HFF-Myc (cell line): ENCODE data around the gene EXOC3L4.

Source experiments
- DNase-seq: peaks from one replicate; pipeline ENCODE4 v3.0.0-alpha.2; 2011; ENCODE audit warnings: low read depth; ENCODE audit errors: extremely low read depth
- H3K4me3 ChIP-seq: replicated peaks from 2 replicates; pipeline ENCODE4 v1.5.1; 2011; ENCODE audit warnings: low read depth, mild to moderate bottlenecking, control low read depth, low read length
- TF ChIP-seq, protein P1 (sequence below): IDR thresholded peaks from 2 replicates; pipeline ENCODE4 v1.5.1; 2012; ENCODE audit warnings: mild to moderate bottlenecking, low read depth, low read length, control low read depth; ENCODE audit errors: missing control alignments

The EXOC3L4 gene

GRCh38 chr14:103134405-103134804 lies 39.9 kb downstream of the EXOC3L4 start:
- TF ChIP-seq, protein P1, sequence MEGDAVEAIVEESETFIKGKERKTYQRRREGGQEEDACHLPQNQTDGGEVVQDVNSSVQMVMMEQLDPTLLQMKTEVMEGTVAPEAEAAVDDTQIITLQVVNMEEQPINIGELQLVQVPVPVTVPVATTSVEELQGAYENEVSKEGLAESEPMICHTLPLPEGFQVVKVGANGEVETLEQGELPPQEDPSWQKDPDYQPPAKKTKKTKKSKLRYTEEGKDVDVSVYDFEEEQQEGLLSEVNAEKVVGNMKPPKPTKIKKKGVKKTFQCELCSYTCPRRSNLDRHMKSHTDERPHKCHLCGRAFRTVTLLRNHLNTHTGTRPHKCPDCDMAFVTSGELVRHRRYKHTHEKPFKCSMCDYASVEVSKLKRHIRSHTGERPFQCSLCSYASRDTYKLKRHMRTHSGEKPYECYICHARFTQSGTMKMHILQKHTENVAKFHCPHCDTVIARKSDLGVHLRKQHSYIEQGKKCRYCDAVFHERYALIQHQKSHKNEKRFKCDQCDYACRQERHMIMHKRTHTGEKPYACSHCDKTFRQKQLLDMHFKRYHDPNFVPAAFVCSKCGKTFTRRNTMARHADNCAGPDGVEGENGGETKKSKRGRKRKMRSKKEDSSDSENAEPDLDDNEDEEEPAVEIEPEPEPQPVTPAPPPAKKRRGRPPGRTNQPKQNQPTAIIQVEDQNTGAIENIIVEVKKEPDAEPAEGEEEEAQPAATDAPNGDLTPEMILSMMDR = no peak
- DNase-seq = no peak
- H3K4me3 ChIP-seq = no peak overlapping the region

- no peak for DNase-seq
- H3K4me3 ChIP-seq = no peak overlapping the region
- TF ChIP-seq, protein P1 = no peak
These were observed 40.4 kb downstream of the EXOC3L4 start for GRCh38 chr14:103134919-103135318.

- DNase-seq = no peak
- H3K4me3 ChIP-seq = no peak overlapping the region
- TF ChIP-seq, protein P1 = no peak
These were observed 41.1 kb downstream of the EXOC3L4 start for GRCh38 chr14:103135333-103136260.

- TF ChIP-seq, protein P1 = no peak
- H3K4me3 ChIP-seq = no peak overlapping the region
- no peak for DNase-seq
These were observed 42.1 kb downstream of the EXOC3L4 start for GRCh38 chr14:103136388-103137271.

DNA sequence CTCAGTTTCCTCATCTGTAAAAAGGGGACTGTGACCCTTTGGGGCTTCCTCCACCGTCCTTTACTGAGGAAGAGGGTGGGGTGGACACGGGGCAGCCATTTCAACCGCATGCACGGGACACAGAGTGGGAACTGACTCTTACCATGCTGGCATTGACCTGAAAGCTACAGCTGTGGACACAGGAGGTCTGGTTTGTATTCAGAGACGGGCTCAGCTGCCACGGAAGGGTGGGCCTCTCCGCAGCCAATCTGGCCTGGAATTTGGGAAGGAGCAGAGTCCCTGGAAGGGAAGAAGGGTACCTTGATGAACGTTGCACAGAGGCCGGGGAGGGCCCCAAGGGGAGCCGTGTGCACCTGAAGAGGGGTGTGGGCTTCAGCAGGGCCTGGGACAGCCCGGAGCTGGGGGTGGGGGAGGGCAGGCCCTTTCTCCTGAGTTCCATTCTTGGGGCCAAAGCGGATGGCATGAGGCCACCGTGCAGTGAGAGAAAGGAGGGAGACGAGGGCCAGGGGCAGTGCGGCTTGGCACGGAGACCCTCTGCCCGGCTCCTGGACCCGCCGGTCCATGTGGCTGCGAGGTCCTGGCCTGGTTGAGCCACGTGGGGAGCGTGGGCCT lies 43.3 kb downstream of the EXOC3L4 start:
- TF ChIP-seq, protein P1 = no peak
- DNase-seq = no peak
- H3K4me3 ChIP-seq = no peak overlapping the region

- TF ChIP-seq, protein P1 = no peak
- DNase-seq = no peak
- H3K4me3 ChIP-seq = no peak overlapping the region
These were observed 44.0 kb downstream of the EXOC3L4 start for GRCh38 chr14:103138301-103139131.
